IMR-90 (cell line): Measurements from ENCODE around the gene TSTD1. TPM values are rescaled to one million over a fixed set of nuclear protein-coding genes. Genes with fewer than 3 reads are reported as not detected.
"Not testable (repeated sequence)": the region's sequence is repeated elsewhere in the genome, so short reads cannot be mapped to it uniquely, and the experiment has no call there.

Experiments used
- ATAC-seq: fragments of 200-7000 bp; cut with Tn5 transposase; 2 replicates; pipeline ENCODE4 v1.9.1; 2020; ENCODE audit warnings: low read depth, mild to moderate bottlenecking, moderate library complexity
- BruUV-seq: library from RNA; stranded (reverse); fragments of 400-500 nt; replicated peaks from 2 replicates; lab custom pipeline; 2021; lab: Mats Ljungman, UMichigan
- CTCF ChIA-PET: fragments of 300-600 bp; formaldehyde crosslinking; extraction: SDS; loops from one replicate; lab custom pipeline; 2021; ENCODE audit warnings: antibody characterized with exemption; lab: Yijun Ruan, JAX
- POLR2A ChIA-PET: fragments of 300-600 bp; sonication (Branson Sonifier 250); formaldehyde crosslinking; loops from one replicate; lab custom pipeline; 2022; ENCODE audit warnings: antibody characterized with exemption; ENCODE audit not compliant: unreplicated experiment; lab: Charles Lee
- DNase-seq: peaks from one replicate; pipeline ENCODE4 v3.0.0; 2013
- H2AFZ ChIP-seq: replicated peaks from 2 replicates; pipeline ENCODE3; 2013; ENCODE audit warnings: low read length, mild to moderate bottlenecking; ENCODE audit not compliant: poor library complexity
- H2AK5ac ChIP-seq: 2 replicates; pipeline ENCODE4 v1.6.1; 2013; ENCODE audit warnings: low read depth, low read length, inconsistent platforms
- H2AK9ac ChIP-seq: replicated peaks from 2 replicates; pipeline ENCODE3; 2013; ENCODE audit warnings: mild to moderate bottlenecking, low read depth, low read length, moderate library complexity; ENCODE audit not compliant: poor library complexity
- H2BK120ac ChIP-seq: 2 replicates; pipeline ENCODE4 v1.6.1; 2013; ENCODE audit warnings: low read depth, low read length, inconsistent platforms
- H2BK15ac ChIP-seq: 3 replicates; pipeline ENCODE4 v1.6.1; 2013; ENCODE audit warnings: low read depth, low read length, inconsistent platforms
- H2BK20ac ChIP-seq: 2 replicates; pipeline ENCODE4 v1.6.1; 2013; ENCODE audit warnings: low read depth, mild to moderate bottlenecking, inconsistent platforms, low read length, moderate library complexity
- H2BK5ac ChIP-seq: 2 replicates; pipeline ENCODE4 v1.6.1; 2013; ENCODE audit warnings: mild to moderate bottlenecking, low read depth, low read length, inconsistent platforms; ENCODE audit not compliant: poor library complexity, severe bottlenecking
- H3K14ac ChIP-seq: replicated peaks from 2 replicates; pipeline ENCODE4 v1.6.1; 2013; ENCODE audit warnings: low read depth, low read length, inconsistent platforms
- H3K18ac ChIP-seq: 2 replicates; pipeline ENCODE4 v1.6.1; 2013; ENCODE audit warnings: low read depth, low read length, control low read depth
- H3K23ac ChIP-seq: 2 replicates; pipeline ENCODE4 v1.6.1; 2013; ENCODE audit warnings: low read depth, low read length, inconsistent platforms
- H3K27ac ChIP-seq: 2 replicates; pipeline ENCODE4 v1.5.1; 2013; ENCODE audit warnings: mild to moderate bottlenecking, control low read depth, low read length; ENCODE audit not compliant: insufficient read depth
- H3K27me3 ChIP-seq: 2 replicates; pipeline ENCODE4 v1.6.1; 2013; ENCODE audit warnings: low read length; ENCODE audit not compliant: control insufficient read depth, insufficient read depth
- H3K36me3 ChIP-seq: 2 replicates; pipeline ENCODE4 v1.6.1; 2013; ENCODE audit warnings: low read length, mixed read lengths; ENCODE audit not compliant: control insufficient read depth, insufficient read depth
- H3K4ac ChIP-seq: 2 replicates; pipeline ENCODE4 v1.6.1; 2013; ENCODE audit warnings: low read depth, low read length, inconsistent platforms
- H3K4me1 ChIP-seq: 2 replicates; pipeline ENCODE4 v1.6.1; 2013; ENCODE audit warnings: low read length, mixed read lengths; ENCODE audit not compliant: control insufficient read depth, insufficient read depth
- H3K4me2 ChIP-seq: 2 replicates; pipeline ENCODE4 v1.6.1; 2013; ENCODE audit warnings: low read depth, mild to moderate bottlenecking, control low read depth, low read length, moderate library complexity
- H3K4me3 ChIP-seq: 2 replicates; pipeline ENCODE4 v1.5.1; 2013; ENCODE audit warnings: low read depth, mild to moderate bottlenecking, control low read depth, low read length, moderate library complexity; ENCODE audit not compliant: insufficient read depth
- H3K56ac ChIP-seq: 2 replicates; pipeline ENCODE4 v1.6.1; 2013; ENCODE audit warnings: low read length, inconsistent platforms; ENCODE audit not compliant: insufficient read depth; ENCODE audit errors: extremely low read depth
- H3K79me1 ChIP-seq, 2 experiments: 2 replicates each; pipeline ENCODE4 v1.6.1; 2013; ENCODE audit warnings: low read length in 2 of 2, inconsistent platforms in 1 of 2, low read depth in 1 of 2
- H3K9ac ChIP-seq: 2 replicates; pipeline ENCODE4 v1.6.1; 2013; ENCODE audit warnings: low read depth, low read length, control low read depth
- H3K9me1 ChIP-seq: 2 replicates; pipeline ENCODE4 v1.6.1; 2013; ENCODE audit warnings: low read length, inconsistent platforms; ENCODE audit not compliant: insufficient read depth
- H3K9me3 ChIP-seq: 2 replicates; pipeline ENCODE4 v1.6.1; 2013; ENCODE audit warnings: low read length; ENCODE audit not compliant: control insufficient read depth, insufficient read depth
- H4K20me1 ChIP-seq: 2 replicates; pipeline ENCODE4 v1.6.1; 2013; ENCODE audit warnings: low read length, inconsistent platforms; ENCODE audit not compliant: insufficient read depth
- H4K5ac ChIP-seq: 2 replicates; pipeline ENCODE4 v1.6.1; 2013; ENCODE audit warnings: mild to moderate bottlenecking, low read depth, low read length, control low read depth
- H4K8ac ChIP-seq, 2 experiments: 2 replicates each; pipeline ENCODE4 v1.6.1; 2013; ENCODE audit warnings: low read depth in 2 of 2, low read length in 2 of 2, control low read depth in 1 of 2, inconsistent platforms in 1 of 2
- H4K91ac ChIP-seq: 2 replicates; pipeline ENCODE4 v1.6.1; 2013; ENCODE audit warnings: low read depth, low read length, inconsistent platforms; ENCODE audit not compliant: insufficient read depth
- MAFK ChIP-seq: IDR thresholded peaks from 2 replicates; pipeline ENCODE4 v1.6.1; 2012; ENCODE audit warnings: low read depth, low read length, improper control_type of control experiment
- MAZ ChIP-seq: IDR thresholded peaks from 2 replicates; pipeline ENCODE4 v1.6.1; 2012; ENCODE audit warnings: low read depth, mild to moderate bottlenecking, low read length, improper control_type of control experiment, moderate library complexity, borderline replicate concordance
- MXI1 ChIP-seq: IDR thresholded peaks from 2 replicates; pipeline ENCODE4 v1.6.1; 2012; ENCODE audit warnings: low read depth, mild to moderate bottlenecking, low read length, moderate library complexity, borderline replicate concordance
- NFE2L2 ChIP-seq: fragments of 150-350 bp; IDR thresholded peaks from 2 replicates; pipeline ENCODE4 v1.6.1; 2016; ENCODE audit warnings: low read depth, mild to moderate bottlenecking, low read length
- POLR2A ChIP-seq: IDR thresholded peaks from 2 replicates; pipeline ENCODE4 v1.6.1; 2012; ENCODE audit warnings: mild to moderate bottlenecking, low read depth, low read length
- WGBS, 2 experiments: methylation state at CpG; one replicate each; pipeline versions ENCODE4 v1.1.5 to v1.1.7; 2013; ENCODE audit warnings: missing lambda C conversion rate in 2 of 2; ENCODE audit not compliant: insufficient read length in 1 of 2; ENCODE audit errors: extremely low coverage in 2 of 2; 5-methylcytosine and 5-hydroxymethylcytosine counted together
- dilution Hi-C: fragments of 300-500 bp; cut with HindIII; formaldehyde crosslinking; loops from one replicate; pipeline ENCODE4 v1.14.3; 2018; ENCODE audit warnings: low sequenced_read_pairs; ENCODE audit not compliant: unreplicated experiment
- in situ Hi-C: fragments of 300-500 bp; cut with MboI; formaldehyde crosslinking; loops from 3 replicates; pipeline ENCODE4 v1.14.3; 2019; ENCODE audit warnings: low sequenced_read_pairs, inconsistent platforms, mixed read lengths
- intact Hi-C: fragments of 100-400 bp; cut with micrococcal nuclease; formaldehyde crosslinking; loops from 2 replicates; pipeline ENCODE4 v1.10.0; 2022
- polyA plus RNA-seq, 3 experiments: library from polyadenylated mRNA; depleted of rRNA; stranded (reverse); fragments of >200 nt; gene quantifications; 2 replicates each; pipeline ENCODE4 v1.2.3, GENCODE V29; 2012; ENCODE audit warnings: low replicate concordance in 1 of 3
- total RNA-seq: library from RNA; depleted of rRNA; stranded (reverse); fragments of >200 nt; gene quantifications from 2 replicates; pipeline ENCODE4 v1.2.3, GENCODE V29; 2012
- TF ChIP-seq, protein P1 (sequence below): fragments of 150-350 bp; IDR thresholded peaks from 2 replicates; pipeline ENCODE4 v1.6.1; 2017; ENCODE audit warnings: mild to moderate bottlenecking, antibody characterized with exemption, low read length, low read depth

The TSTD1 gene
- total and polyA plus RNA-seq, 2 of the 4 experiments (the other 2 are of a cell fraction) = 0.21 TPM; not detected in 1

DNA sequence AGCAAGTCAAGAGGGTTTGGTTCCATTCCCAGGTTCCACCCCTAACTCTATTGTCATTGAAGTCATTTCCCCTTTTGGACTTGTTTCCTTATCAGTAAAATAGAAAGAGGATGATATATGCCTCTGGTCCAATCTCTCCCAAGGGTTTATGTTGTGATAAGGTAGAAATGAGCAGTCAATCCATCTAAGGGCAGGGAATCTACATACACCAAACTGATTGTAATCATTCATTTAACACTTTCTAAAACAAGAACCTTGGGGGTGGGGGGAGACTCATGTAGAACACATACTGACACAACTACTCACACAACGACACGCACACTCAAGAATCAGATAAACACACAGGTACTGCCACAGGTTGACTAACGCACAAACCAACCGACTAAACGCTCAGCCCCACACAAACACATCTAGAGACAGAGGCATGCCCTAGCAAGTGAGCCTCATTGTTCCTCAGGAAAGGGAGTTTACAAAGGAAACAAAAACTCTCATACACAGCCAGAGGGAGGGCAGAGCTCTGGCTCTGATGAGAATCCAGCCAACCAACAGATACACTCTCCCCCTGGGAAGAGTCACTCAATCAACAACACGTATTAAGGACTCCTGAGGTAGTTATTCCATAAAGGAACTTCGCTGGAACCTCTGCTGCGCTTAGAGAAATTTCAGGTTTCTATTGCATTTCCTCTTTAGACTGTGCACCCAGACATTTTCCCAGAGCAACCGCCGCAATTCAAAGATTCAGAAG, 18.8 kb downstream of the TSTD1 start:
- 14% methylated on average over 2 of the region's 10 CpGs; no CpG with 5 or more reads in 1 of the 2 experiments for WGBS, 2 experiments
- no peak overlapping the region for H2AK5ac ChIP-seq
- H3K56ac ChIP-seq = no peak overlapping the region
- H3K14ac ChIP-seq = no peak overlapping the region
- no peak overlapping the region for H3K9ac ChIP-seq
- no peak overlapping the region for H2BK15ac ChIP-seq
- peaks cover 28% of the 10 kb centered on the region for H3K27me3 ChIP-seq
- H2AFZ ChIP-seq = peak overlapping the region; percentile 92
- intact Hi-C loops (no loop called here), dilution Hi-C loops (no loop called here), in situ Hi-C loops (no loop called here)
- H4K5ac ChIP-seq = no peak overlapping the region
- no peak overlapping the region for H2AK9ac ChIP-seq
- H4K8ac ChIP-seq = no peak overlapping the region
- no peak overlapping the region for H3K18ac ChIP-seq
- no peak overlapping the region for H3K4ac ChIP-seq
- H4K20me1 ChIP-seq = no peaks in the 10 kb centered on the region
- H3K36me3 ChIP-seq = no peaks in the 10 kb centered on the region
- peak overlapping the region; percentile 58 for H3K4me3 ChIP-seq
- POLR2A ChIA-PET = no interaction called here
- peak overlapping the region; percentile 50; the same call in 1 of the 2 replicates for H3K23ac ChIP-seq
- no peak overlapping the region for H2BK120ac ChIP-seq
- no peak overlapping the region for H4K91ac ChIP-seq
- ATAC-seq (peak; percentile 31), DNase-seq (no peak)
- TF ChIP-seq, protein P1, sequence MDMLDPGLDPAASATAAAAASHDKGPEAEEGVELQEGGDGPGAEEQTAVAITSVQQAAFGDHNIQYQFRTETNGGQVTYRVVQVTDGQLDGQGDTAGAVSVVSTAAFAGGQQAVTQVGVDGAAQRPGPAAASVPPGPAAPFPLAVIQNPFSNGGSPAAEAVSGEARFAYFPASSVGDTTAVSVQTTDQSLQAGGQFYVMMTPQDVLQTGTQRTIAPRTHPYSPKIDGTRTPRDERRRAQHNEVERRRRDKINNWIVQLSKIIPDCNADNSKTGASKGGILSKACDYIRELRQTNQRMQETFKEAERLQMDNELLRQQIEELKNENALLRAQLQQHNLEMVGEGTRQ = no peak
- TF ChIP-seq MAFK (no peak), MAZ (no peak), POLR2A (no peak), NFE2L2 (no peak), MXI1 (no peak)
- H2BK20ac ChIP-seq = no peak overlapping the region
- H3K4me2 ChIP-seq = peak overlapping the region; percentile 99
- no peaks in the 10 kb centered on the region for H3K9me3 ChIP-seq
- CTCF ChIA-PET = no interaction called here
- H2BK5ac ChIP-seq = no peak overlapping the region
- BruUV-seq = no TSS peak
- no peaks in the 10 kb centered on the region for H3K79me1 ChIP-seq
- no peak overlapping the region for H3K27ac ChIP-seq
- H3K9me1 ChIP-seq = peaks cover 6% of the 10 kb centered on the region; the same call in 1 of the 2 replicates
- H3K4me1 ChIP-seq = peaks cover 3% of the 10 kb centered on the region; the same call in 1 of the 2 replicates

DNA sequence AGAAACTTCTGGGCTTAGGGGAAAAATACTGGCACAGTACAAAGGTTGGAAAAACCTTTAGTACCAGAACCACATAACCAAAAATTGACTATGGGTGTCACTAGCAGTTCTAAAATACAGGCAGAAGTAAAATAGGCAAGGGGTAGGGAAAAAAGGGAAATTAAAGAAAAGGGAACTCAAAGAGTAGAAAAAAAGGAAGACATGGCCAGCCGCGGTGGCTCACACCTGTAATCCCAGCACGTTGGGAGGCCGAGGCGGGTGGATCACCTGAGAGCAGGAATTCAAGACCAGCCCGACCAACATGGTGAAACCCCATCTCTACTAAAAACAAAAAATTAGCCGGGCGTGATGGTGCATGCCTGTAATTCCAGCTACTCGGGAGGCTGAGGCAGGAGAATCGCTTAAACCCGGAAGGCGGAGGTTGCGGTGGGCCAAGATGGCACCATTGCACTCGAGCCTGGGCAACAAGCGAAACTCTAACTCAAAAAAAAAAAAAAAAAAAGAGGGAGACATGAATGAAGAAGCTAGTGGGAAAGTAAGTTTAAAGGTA, 19.6 kb downstream of the TSTD1 start:
- H2AK5ac ChIP-seq, in situ Hi-C loops, H3K56ac ChIP-seq, H3K9me3 ChIP-seq, H3K4ac ChIP-seq, DNase-seq, H2AK9ac ChIP-seq, H3K23ac ChIP-seq, H3K79me1 ChIP-seq, H3K4me3 ChIP-seq, H2BK20ac ChIP-seq, H2AFZ ChIP-seq, H4K20me1 ChIP-seq, ATAC-seq, CTCF ChIA-PET, H2BK120ac ChIP-seq, H3K9ac ChIP-seq, H3K4me1 ChIP-seq, H3K9me1 ChIP-seq, H4K91ac ChIP-seq, H3K4me2 ChIP-seq, H4K5ac ChIP-seq, H3K27ac ChIP-seq, H3K14ac ChIP-seq, H3K36me3 ChIP-seq, H3K18ac ChIP-seq, H4K8ac ChIP-seq, H2BK5ac ChIP-seq, intact Hi-C loops, BruUV-seq, POLR2A ChIA-PET, H2BK15ac ChIP-seq, dilution Hi-C loops: not testable (repeated sequence)
- 86% methylated on average over 8 of the region's 15 CpGs; no CpG with 5 or more reads in 1 of the 2 experiments for WGBS, 2 experiments
- peaks cover 28% of the 10 kb centered on the region for H3K27me3 ChIP-seq
